Smooth muscle cell (in vitro differentiated cells): ENCODE measurements around the gene MACF1. TPM values are rescaled to one million over a fixed set of nuclear protein-coding genes. Genes with fewer than 3 reads are reported as not detected.

Experiments
- DNase-seq: peaks from one replicate; lab custom pipeline; 2025; ENCODE audit not compliant: unreplicated experiment; lab: John Stamatoyannopoulos, UW
- H2AFZ ChIP-seq: fragments of 200-600 bp; sonication (generic); 2 replicates; pipeline ENCODE4 v1.6.0; 2016; ENCODE audit warnings: antibody characterized with exemption, low read depth, mild to moderate bottlenecking
- H3F3A ChIP-seq: fragments of 200-600 bp; sonication (generic); 2 replicates; pipeline ENCODE4 v1.6.0; 2017; ENCODE audit warnings: antibody characterized with exemption, low read depth
- H3K27ac ChIP-seq: fragments of 200-600 bp; sonication (generic); 2 replicates; pipeline ENCODE4 v1.5.1; 2016; ENCODE audit warnings: low read depth, mild to moderate bottlenecking
- H3K27me3 ChIP-seq: fragments of 200-600 bp; sonication (generic); 2 replicates; pipeline ENCODE4 v1.6.1; 2016; ENCODE audit warnings: low read depth, mild to moderate bottlenecking
- H3K36me3 ChIP-seq: fragments of 200-600 bp; sonication (generic); 2 replicates; pipeline ENCODE4 v1.5.1; 2016; ENCODE audit warnings: low read depth
- H3K4me1 ChIP-seq: fragments of 200-600 bp; sonication (generic); 2 replicates; pipeline ENCODE4 v1.5.1; 2016; ENCODE audit warnings: low read depth
- H3K4me2 ChIP-seq: fragments of 200-600 bp; sonication (generic); 2 replicates; pipeline ENCODE4 v1.6.0; 2016; ENCODE audit warnings: mild to moderate bottlenecking
- H3K4me3 ChIP-seq: fragments of 200-600 bp; sonication (generic); 2 replicates; pipeline ENCODE4 v1.5.1; 2016; ENCODE audit warnings: mild to moderate bottlenecking
- H3K79me2 ChIP-seq: fragments of 200-600 bp; sonication (generic); 2 replicates; pipeline ENCODE4 v1.6.0; 2016; ENCODE audit warnings: low read depth, mild to moderate bottlenecking
- H3K9ac ChIP-seq: fragments of 200-600 bp; sonication (generic); 2 replicates; pipeline ENCODE4 v1.6.0; 2016; ENCODE audit warnings: low read depth
- H3K9me3 ChIP-seq: fragments of 200-600 bp; sonication (generic); replicated peaks from 2 replicates; pipeline ENCODE4 v1.5.1; 2016; ENCODE audit warnings: low read depth
- H4K20me1 ChIP-seq: fragments of 200-600 bp; sonication (generic); 2 replicates; pipeline ENCODE4 v1.6.0; 2016; ENCODE audit warnings: low read depth
- WGBS: methylation state at CpG from one replicate; pipeline ENCODE4 v1.1.7; 2016; ENCODE audit warnings: low lambda C conversion rate; 5-methylcytosine and 5-hydroxymethylcytosine counted together
- polyA plus RNA-seq: library from polyadenylated mRNA; unstranded; fragments of >200 nt; fragmentation: Nextera tagmentation; extraction: Ambion mirVana; gene quantifications from 2 replicates; pipeline ENCODE4 v1.2.1, GENCODE V29; 2016
- total RNA-seq: library from RNA; depleted of rRNA; stranded (reverse); fragments of >200 nt; gene quantifications from 2 replicates; pipeline ENCODE4 v1.2.3, GENCODE V29; 2014
- TF ChIP-seq, protein P1 (sequence below): fragments of 200-600 bp; sonication (generic); IDR thresholded peaks from 2 replicates; pipeline ENCODE4 v1.5.1; 2017; ENCODE audit warnings: borderline replicate concordance, mild to moderate bottlenecking, antibody characterized with exemption; ENCODE audit not compliant: insufficient read depth, poor library complexity, severe bottlenecking

The MACF1 gene
- total and polyA plus RNA-seq, 2 experiments from 2014 or later = 36.9 to 195 TPM

DNA sequence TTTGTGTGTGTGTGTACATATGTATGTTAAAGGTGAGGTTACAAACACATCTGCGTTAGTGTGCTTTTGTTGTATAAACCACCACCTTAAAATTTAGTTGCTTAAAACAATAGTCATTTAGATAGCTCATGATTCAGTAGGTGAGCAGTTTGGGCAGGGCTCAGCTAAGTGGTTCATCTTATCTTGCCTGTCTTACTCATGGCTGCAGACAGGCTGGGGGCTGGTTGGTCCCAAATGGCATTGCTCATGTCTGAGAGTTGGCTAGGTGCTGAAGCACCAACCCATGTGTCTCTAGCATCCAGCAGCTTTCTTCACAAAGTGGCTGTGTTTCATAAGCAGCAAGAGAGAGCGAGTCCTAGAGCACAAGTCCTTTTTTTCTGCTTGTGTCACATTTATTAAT is 91.4 kb downstream of the MACF1 start:
- Histone ChIP-seq H3K36me3 (peaks cover 48% of the 10 kb centered on the region), H3F3A (peaks cover 16% of the 10 kb centered on the region), H2AFZ (no peak overlapping the region), H3K27ac (peak overlapping the region; percentile 54), H3K4me2 (no peak overlapping the region), H3K4me1 (peaks cover 19% of the 10 kb centered on the region), H3K9me3 (no peaks in the 10 kb centered on the region), H4K20me1 (peaks cover 19% of the 10 kb centered on the region), H3K79me2 (peaks cover 7% of the 10 kb centered on the region), H3K9ac (no peak overlapping the region), H3K27me3 (no peaks in the 10 kb centered on the region), H3K4me3 (no peak overlapping the region)
- TF ChIP-seq, protein P1, sequence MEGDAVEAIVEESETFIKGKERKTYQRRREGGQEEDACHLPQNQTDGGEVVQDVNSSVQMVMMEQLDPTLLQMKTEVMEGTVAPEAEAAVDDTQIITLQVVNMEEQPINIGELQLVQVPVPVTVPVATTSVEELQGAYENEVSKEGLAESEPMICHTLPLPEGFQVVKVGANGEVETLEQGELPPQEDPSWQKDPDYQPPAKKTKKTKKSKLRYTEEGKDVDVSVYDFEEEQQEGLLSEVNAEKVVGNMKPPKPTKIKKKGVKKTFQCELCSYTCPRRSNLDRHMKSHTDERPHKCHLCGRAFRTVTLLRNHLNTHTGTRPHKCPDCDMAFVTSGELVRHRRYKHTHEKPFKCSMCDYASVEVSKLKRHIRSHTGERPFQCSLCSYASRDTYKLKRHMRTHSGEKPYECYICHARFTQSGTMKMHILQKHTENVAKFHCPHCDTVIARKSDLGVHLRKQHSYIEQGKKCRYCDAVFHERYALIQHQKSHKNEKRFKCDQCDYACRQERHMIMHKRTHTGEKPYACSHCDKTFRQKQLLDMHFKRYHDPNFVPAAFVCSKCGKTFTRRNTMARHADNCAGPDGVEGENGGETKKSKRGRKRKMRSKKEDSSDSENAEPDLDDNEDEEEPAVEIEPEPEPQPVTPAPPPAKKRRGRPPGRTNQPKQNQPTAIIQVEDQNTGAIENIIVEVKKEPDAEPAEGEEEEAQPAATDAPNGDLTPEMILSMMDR = no peak
- no peak for DNase-seq
- WGBS = 100% methylated on average over 2 of the region's 2 CpGs

- Histone ChIP-seq H3K9ac (no peak overlapping the region), H3K9me3 (no peaks in the 10 kb centered on the region), H4K20me1 (peaks cover 18% of the 10 kb centered on the region), H3K27ac (no peak overlapping the region), H3K4me1 (peaks cover 15% of the 10 kb centered on the region), H3F3A (peaks cover 4% of the 10 kb centered on the region), H3K36me3 (peaks cover 40% of the 10 kb centered on the region), H3K4me2 (no peak overlapping the region), H3K4me3 (no peak overlapping the region), H2AFZ (no peak overlapping the region), H3K79me2 (peaks cover 7% of the 10 kb centered on the region), H3K27me3 (no peaks in the 10 kb centered on the region)
- no peak for DNase-seq
- WGBS = 74% methylated on average over 5 of the region's 5 CpGs
- TF ChIP-seq, protein P1 = no peak
Measured at GRCh38 chr1:39297551-39297950, 93.1 kb downstream of the MACF1 start.

DNA sequence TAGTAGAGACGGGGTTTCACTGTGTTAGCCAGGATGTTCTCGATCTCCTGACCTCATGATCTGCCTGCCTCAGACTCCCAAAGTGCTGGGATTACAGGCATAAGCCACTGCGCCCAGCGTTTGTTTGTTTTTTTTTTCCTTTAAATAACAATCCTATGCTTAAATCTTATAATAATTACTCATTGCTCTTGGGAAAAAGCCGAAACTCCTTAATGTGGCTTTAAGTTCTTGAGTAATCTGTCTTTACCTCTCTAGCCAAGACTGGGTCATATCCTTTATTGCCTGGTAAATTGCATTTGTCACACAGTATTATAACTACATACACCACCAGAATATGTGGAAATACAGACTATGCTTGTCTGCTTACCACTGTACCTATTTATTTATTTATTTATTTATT is 97.1 kb downstream of the MACF1 start:
- Histone ChIP-seq H3K4me3 (no peak overlapping the region), H3F3A (no peaks in the 10 kb centered on the region), H3K9me3 (no peaks in the 10 kb centered on the region), H3K9ac (no peak overlapping the region), H3K36me3 (peaks cover 27% of the 10 kb centered on the region), H3K4me1 (no peaks in the 10 kb centered on the region), H3K27ac (no peak overlapping the region), H3K27me3 (no peaks in the 10 kb centered on the region), H3K79me2 (peaks cover 7% of the 10 kb centered on the region), H2AFZ (no peak overlapping the region), H3K4me2 (no peak overlapping the region), H4K20me1 (peaks cover 6% of the 10 kb centered on the region)
- 85% methylated on average over 5 of the region's 5 CpGs for WGBS
- TF ChIP-seq, protein P1 = no peak
- no peak for DNase-seq

DNA sequence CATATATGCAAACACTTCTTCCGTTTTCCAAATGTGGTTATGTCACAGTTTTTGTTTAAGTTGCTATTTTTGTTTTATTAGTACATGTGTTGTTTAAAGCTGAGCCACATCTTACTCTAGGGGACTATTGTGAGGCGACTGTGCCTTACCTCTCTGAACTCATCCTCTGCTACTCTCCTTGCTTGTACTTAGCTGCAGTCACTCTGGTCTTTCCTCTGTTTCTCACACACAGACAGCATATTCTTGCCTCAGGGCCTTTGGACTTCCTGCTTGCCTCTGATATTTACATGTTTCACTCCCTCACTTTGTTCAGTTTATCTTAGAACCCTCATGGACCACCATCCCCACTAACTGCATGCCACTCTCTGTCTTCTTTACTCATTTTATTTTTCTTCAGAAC is 101.1 kb downstream of the MACF1 start:
- H3F3A ChIP-seq = no peaks in the 10 kb centered on the region
- H3K27ac ChIP-seq = no peak overlapping the region
- WGBS = 94% methylated on average over 2 of the region's 2 CpGs
- no peak overlapping the region for H3K4me2 ChIP-seq
- peaks cover 10% of the 10 kb centered on the region for H4K20me1 ChIP-seq
- H3K27me3 ChIP-seq = no peaks in the 10 kb centered on the region
- H3K79me2 ChIP-seq = peaks cover 3% of the 10 kb centered on the region
- no peaks in the 10 kb centered on the region for H3K9me3 ChIP-seq
- H3K36me3 ChIP-seq = peaks cover 16% of the 10 kb centered on the region
- H2AFZ ChIP-seq = no peak overlapping the region
- H3K4me3 ChIP-seq = no peak overlapping the region
- TF ChIP-seq, protein P1 = no peak
- DNase-seq = no peak
- H3K9ac ChIP-seq = no peak overlapping the region
- no peaks in the 10 kb centered on the region for H3K4me1 ChIP-seq
